Measurements from ENCODE around the gene NUP42.

DNA sequence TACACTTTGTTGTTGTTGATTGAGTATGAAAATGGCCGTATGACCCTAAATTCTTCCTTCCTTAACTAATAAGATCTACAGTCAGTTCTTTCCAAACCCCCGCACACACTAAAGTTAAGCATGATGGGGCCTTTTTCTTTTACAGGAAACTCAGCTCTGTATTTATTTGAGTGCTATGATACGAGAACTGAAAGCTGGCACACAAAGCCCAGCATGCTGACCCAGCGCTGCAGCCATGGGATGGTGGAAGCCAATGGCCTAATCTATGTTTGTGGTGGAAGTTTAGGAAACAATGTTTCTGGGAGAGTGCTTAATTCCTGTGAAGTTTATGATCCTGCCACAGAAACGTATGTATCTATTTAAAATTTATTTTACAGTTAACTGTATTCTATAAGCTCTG is 14.2 kb upstream of the NUP42 start:
- TF ChIP-seq SIN3A (IDR thresholded peaks at IDR 0.05; ENCODE audit: borderline replicate concordance, insufficient read depth, low read length) (no peak), POLR2AphosphoS5 (IDR thresholded peaks at IDR 0.05; ENCODE audit: low read depth, low read length) (no peak)
